Parathyroid adenoma (tissue), 2 donors: ENCODE results near the gene PDE6B.

Experiments
- H2AFZ ChIP-seq: fragments of 300-600 bp; sonication (generic); one replicate; pipeline ENCODE4 v1.7.0; 2017; ENCODE audit warnings: antibody characterized with exemption, mild to moderate bottlenecking
- H3K27ac ChIP-seq: fragments of 300-600 bp; sonication (generic); one replicate; pipeline ENCODE4 v1.7.0; 2017
- H3K27me3 ChIP-seq: fragments of 300-600 bp; sonication (generic); one replicate; pipeline ENCODE4 v1.7.0; 2017; ENCODE audit warnings: low read length; ENCODE audit not compliant: control insufficient read depth, insufficient read depth
- H3K36me3 ChIP-seq: fragments of 300-600 bp; sonication (generic); one replicate; pipeline ENCODE4 v1.7.0; 2017; ENCODE audit warnings: low read length; ENCODE audit not compliant: control insufficient read depth, insufficient read depth
- H3K4me1 ChIP-seq: fragments of 300-600 bp; sonication (generic); one replicate; pipeline ENCODE4 v1.7.0; 2017; ENCODE audit warnings: control low read depth
- H3K4me2 ChIP-seq: fragments of 300-600 bp; sonication (generic); one replicate; pipeline ENCODE4 v1.7.0; 2017; ENCODE audit warnings: low read length
- H3K4me3 ChIP-seq: fragments of 300-600 bp; sonication (generic); one replicate; pipeline ENCODE4 v1.7.0; 2017; ENCODE audit warnings: low read depth, low read length
- H3K79me2 ChIP-seq: fragments of 300-600 bp; sonication (generic); one replicate; pipeline ENCODE4 v1.7.0; 2017; ENCODE audit warnings: control low read depth
- H3K9ac ChIP-seq: fragments of 300-600 bp; sonication (generic); one replicate; pipeline ENCODE4 v1.7.0; 2017; ENCODE audit warnings: mild to moderate bottlenecking
- H3K9me3 ChIP-seq: fragments of 300-600 bp; sonication (generic); one replicate; pipeline ENCODE4 v1.7.0; 2017; ENCODE audit warnings: low read length; ENCODE audit not compliant: control insufficient read depth
- TF ChIP-seq, protein P1 (sequence below): fragments of 300-600 bp; sonication (generic); IDR thresholded peaks from one replicate; pipeline ENCODE4 v1.7.0; 2017; ENCODE audit warnings: antibody characterized with exemption, mild to moderate bottlenecking
- donor health status: primary hyperparathyroidism.

PDE6B gene

DNA sequence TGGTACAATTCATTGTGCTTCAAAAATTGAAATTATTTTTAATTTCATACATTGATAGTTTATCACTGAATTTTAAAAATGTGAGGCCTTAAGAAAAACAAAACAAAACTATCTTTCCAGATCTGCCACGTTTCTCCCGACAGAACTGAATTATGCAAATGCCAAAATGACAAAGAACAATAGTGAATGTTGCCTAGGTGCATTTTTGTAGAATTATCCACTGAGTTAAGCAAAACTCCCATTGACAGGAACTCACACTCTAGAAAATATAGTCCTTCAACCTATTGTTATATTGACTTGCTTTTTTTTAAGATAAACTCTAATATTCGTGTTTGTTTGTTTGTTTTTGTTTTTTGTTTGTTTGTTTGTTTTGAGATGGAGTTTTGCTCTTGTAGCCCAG is 86.7 kb downstream of the PDE6B start:
- TF ChIP-seq, protein P1, sequence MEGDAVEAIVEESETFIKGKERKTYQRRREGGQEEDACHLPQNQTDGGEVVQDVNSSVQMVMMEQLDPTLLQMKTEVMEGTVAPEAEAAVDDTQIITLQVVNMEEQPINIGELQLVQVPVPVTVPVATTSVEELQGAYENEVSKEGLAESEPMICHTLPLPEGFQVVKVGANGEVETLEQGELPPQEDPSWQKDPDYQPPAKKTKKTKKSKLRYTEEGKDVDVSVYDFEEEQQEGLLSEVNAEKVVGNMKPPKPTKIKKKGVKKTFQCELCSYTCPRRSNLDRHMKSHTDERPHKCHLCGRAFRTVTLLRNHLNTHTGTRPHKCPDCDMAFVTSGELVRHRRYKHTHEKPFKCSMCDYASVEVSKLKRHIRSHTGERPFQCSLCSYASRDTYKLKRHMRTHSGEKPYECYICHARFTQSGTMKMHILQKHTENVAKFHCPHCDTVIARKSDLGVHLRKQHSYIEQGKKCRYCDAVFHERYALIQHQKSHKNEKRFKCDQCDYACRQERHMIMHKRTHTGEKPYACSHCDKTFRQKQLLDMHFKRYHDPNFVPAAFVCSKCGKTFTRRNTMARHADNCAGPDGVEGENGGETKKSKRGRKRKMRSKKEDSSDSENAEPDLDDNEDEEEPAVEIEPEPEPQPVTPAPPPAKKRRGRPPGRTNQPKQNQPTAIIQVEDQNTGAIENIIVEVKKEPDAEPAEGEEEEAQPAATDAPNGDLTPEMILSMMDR = no peak
- Histone ChIP-seq H2AFZ (no peak overlapping the region), H3K9ac (no peak overlapping the region), H3K27ac (no peak overlapping the region), H3K9me3 (no peaks in the 10 kb centered on the region), H3K27me3 (no peaks in the 10 kb centered on the region), H3K4me3 (no peak overlapping the region), H3K4me2 (no peak overlapping the region), H3K79me2 (peaks cover 24% of the 10 kb centered on the region), H3K4me1 (no peaks in the 10 kb centered on the region), H3K36me3 (no peaks in the 10 kb centered on the region)

DNA sequence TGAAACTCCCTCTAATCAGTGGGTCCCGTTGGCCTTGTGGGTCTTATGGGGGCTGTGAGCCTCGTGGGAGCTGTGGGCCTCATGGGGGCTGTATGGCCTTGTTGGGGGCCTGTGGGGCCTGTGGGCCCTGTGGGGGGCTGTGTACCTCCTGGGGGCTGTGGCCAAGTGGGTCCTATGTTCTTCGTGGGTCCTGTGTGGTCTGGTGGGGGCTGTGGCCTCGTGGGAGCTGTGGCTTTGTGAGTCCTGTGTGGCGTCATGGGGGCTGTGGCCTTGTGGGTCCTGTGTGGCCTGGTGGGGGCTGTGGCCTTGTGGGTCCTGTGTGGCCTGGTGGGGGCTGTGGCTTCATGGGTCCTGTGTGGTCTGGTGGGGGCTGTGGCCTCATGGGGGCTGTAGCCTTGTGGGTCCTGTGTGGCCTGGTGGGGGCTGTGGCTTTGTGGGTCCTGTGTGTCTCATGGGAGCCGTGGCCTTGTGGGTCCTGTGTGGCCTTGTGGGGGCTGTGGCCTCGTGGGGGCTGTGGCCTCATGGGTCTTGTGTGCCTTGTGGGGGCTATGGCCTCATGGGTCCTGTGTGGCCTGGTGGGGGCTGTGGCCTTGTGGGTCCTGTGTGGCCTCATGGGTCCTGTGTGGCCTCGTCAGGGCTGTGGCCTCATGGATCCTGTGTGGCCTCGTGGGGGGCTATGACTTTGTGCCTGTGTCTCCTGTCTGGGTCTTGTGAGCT is 87.7 kb downstream of the PDE6B start:
- Histone ChIP-seq H3K4me1 (no peaks in the 10 kb centered on the region), H3K9me3 (no peaks in the 10 kb centered on the region), H3K27ac (no peak overlapping the region), H3K79me2 (peaks cover 23% of the 10 kb centered on the region), H3K4me2 (no peak overlapping the region), H3K27me3 (no peaks in the 10 kb centered on the region), H3K9ac (no peak overlapping the region), H3K36me3 (no peaks in the 10 kb centered on the region), H3K4me3 (no peak overlapping the region), H2AFZ (no peak overlapping the region)
- TF ChIP-seq, protein P1 = no peak

DNA sequence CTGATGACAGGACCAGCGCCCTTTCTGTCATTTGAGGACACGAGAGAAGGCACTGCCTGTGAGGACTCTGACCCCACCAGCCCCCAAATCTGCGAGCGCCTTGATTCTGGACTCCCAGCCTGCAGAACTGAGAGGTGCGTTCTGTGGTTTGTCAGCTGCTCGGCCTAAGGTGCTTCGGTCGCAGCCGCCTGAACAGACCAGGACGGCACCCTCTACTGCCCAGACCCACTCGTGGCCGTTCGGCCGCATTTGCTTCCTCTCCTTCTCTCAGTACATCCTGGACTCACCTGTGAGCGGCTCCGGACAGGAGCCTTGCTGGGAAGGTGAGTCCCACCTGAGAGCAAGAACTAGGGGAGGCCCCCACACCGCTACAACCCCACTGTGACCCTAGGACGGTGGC is 88.7 kb downstream of the PDE6B start:
- H3K36me3 ChIP-seq = no peaks in the 10 kb centered on the region
- no peak overlapping the region for H3K9ac ChIP-seq
- no peak overlapping the region for H3K4me3 ChIP-seq

DNA sequence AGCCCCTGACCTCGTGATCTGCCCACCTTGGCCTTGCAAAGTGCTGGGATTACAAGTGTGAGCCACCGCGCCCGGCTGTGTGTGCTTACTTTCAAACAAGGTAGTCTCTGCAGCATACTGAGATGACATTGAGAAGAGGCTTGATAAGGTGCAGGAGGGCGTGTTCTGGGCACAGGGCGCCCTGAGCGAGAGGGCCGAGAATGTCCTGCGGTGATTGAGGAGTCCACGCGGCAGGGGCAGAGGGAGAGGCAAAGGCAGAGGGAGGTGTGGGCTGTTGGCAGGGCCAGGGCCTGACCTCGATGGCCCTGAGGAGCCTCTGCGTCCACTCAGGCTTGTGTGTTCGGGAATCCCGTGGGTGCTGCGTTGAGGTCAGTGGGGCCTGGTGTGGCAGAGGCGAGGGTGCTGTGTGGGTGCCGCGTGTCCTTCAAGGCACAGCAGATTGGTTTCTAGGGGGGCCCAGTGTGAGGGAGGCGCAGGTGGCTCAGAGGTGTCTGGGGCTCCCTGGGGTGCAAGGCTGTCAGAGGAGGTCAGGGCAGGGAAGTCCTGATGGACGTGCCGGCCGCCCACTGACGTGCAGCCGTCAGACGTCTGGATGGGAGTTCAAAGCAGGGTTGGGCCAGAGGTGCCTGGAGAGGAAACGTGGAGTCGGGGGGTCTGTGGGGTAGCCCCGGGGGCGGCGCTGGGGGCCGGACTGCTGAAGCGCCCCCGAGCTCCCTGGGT is 92.4 kb downstream of the PDE6B start:
- no peaks in the 10 kb centered on the region for H3K27me3 ChIP-seq
- H3K27ac ChIP-seq = no peak overlapping the region
- H3K4me3 ChIP-seq = no peak overlapping the region
- no peak overlapping the region for H2AFZ ChIP-seq
- no peaks in the 10 kb centered on the region for H3K4me1 ChIP-seq
- H3K36me3 ChIP-seq = no peaks in the 10 kb centered on the region
- peaks cover 9% of the 10 kb centered on the region for H3K79me2 ChIP-seq
- H3K9me3 ChIP-seq = no peaks in the 10 kb centered on the region
- H3K4me2 ChIP-seq = no peak overlapping the region
- no peak overlapping the region for H3K9ac ChIP-seq
- TF ChIP-seq, protein P1 = no peak

More for the DNA sequence above, 88.7 kb downstream of the PDE6B start:
- Histone ChIP-seq H3K27me3 (no peaks in the 10 kb centered on the region), H3K27ac (no peak overlapping the region), H2AFZ (no peak overlapping the region), H3K79me2 (peaks cover 17% of the 10 kb centered on the region), H3K9me3 (no peaks in the 10 kb centered on the region), H3K4me1 (no peaks in the 10 kb centered on the region), H3K4me2 (no peak overlapping the region)
- TF ChIP-seq, protein P1 = no peak
